CD1c-positive myeloid dendritic cell (primary cell): ENCODE data around the gene RCAN2.
A peak's percentile ranks its signal among the peaks of the same experiment; 100 is the strongest.
"Not testable (repeated sequence)": the region's sequence is repeated elsewhere in the genome, so short reads cannot be mapped to it uniquely, and the experiment has no call there.

Experiments
- DNase-seq: peaks from one replicate; pipeline ENCODE4 v3.0.0-alpha.2; 2016; ENCODE audit errors: extremely low spot score

Gene RCAN2

GRCh38 chr6:46440141-46440540, 51.1 kb downstream of the RCAN2 start:
- no peak for DNase-seq

GRCh38 chr6:46438245-46438644, 53.0 kb downstream of the RCAN2 start:
- DNase-seq: no peak

- DNase-seq: no peak
Observed at GRCh38 chr6:46437671-46438221, 53.5 kb downstream of the RCAN2 start.

GRCh38 chr6:46422619-46423018, 68.6 kb downstream of the RCAN2 start:
- DNase-seq: no peak

GRCh38 chr6:46421939-46422338, 69.3 kb downstream of the RCAN2 start:
- DNase-seq: no peak

- DNase-seq: peak; percentile 31
Observed at GRCh38 chr6:46420921-46421638, 70.2 kb downstream of the RCAN2 start.

GRCh38 chr6:46419576-46420002, 71.7 kb downstream of the RCAN2 start:
- DNase-seq: peak; percentile 68

- DNase-seq: no peak
Observed at GRCh38 chr6:46414398-46414797, 76.9 kb downstream of the RCAN2 start.

- no peak for DNase-seq
Observed at GRCh38 chr6:46412662-46413061, 78.6 kb downstream of the RCAN2 start.

- no peak for DNase-seq
Observed at GRCh38 chr6:46411456-46412197, 79.6 kb downstream of the RCAN2 start.

GRCh38 chr6:46410334-46410953, 80.8 kb downstream of the RCAN2 start:
- DNase-seq: peak; percentile 25

GRCh38 chr6:46407776-46408530, 83.3 kb downstream of the RCAN2 start:
- no peak for DNase-seq

GRCh38 chr6:46407246-46407645, 84.0 kb downstream of the RCAN2 start:
- DNase-seq: no peak

- not testable (repeated sequence) for DNase-seq
Observed at GRCh38 chr6:46405620-46406180, 85.5 kb downstream of the RCAN2 start.

GRCh38 chr6:46400898-46401297, 90.4 kb downstream of the RCAN2 start:
- DNase-seq: no peak

GRCh38 chr6:46395530-46395929, 95.7 kb downstream of the RCAN2 start:
- no peak for DNase-seq

GRCh38 chr6:46393940-46394337, 97.3 kb downstream of the RCAN2 start:
- no peak for DNase-seq

- DNase-seq: no peak
Observed at GRCh38 chr6:46393161-46393939, 97.9 kb downstream of the RCAN2 start.

- no peak for DNase-seq
Observed at GRCh38 chr6:46392294-46392693, 99.0 kb downstream of the RCAN2 start.

- no peak for DNase-seq
Observed at GRCh38 chr6:46390153-46390876, 100.9 kb downstream of the RCAN2 start.
